A549 (cell line): ENCODE results near the gene PIAS4. TPM values are rescaled to one million over a fixed set of nuclear protein-coding genes. Genes with fewer than 3 reads are reported as not detected.
A peak's percentile ranks its signal among the peaks of the same experiment; 100 is the strongest.

Source experiments
- CBX2 ChIP-seq: fragments of 200-600 bp; sonication (generic); IDR thresholded peaks from 2 replicates; pipeline ENCODE4 v1.6.1; 2016; ENCODE audit warnings: low read depth, mild to moderate bottlenecking, borderline replicate concordance
- CBX8 ChIP-seq: fragments of 200-600 bp; sonication (generic); IDR thresholded peaks from 2 replicates; pipeline ENCODE4 v1.6.1; 2016
- CEBPB ChIP-seq, 2 experiments: fragments of >200 bp in 1 of 2; sonication (Bioruptor Twin) in 1 of 2; formaldehyde crosslinking in 1 of 2; IDR thresholded peaks; 2 replicates each; pipeline ENCODE4 v1.6.1; 2012 to 2016
- CHD2 ChIP-seq: fragments of 150-350 bp; IDR thresholded peaks from 2 replicates; pipeline ENCODE4 v1.6.1; 2014; ENCODE audit warnings: low read length; ENCODE audit not compliant: partially characterized antibody
- E2F6 ChIP-seq: IDR thresholded peaks from 2 replicates; pipeline ENCODE4 v1.6.1; 2012; ENCODE audit warnings: low read depth, borderline replicate concordance
- EHF ChIP-seq: fragments of 250-450 bp; sonication (Bioruptor Pico); IDR thresholded peaks from 2 replicates; pipeline ENCODE4 v1.5.0; 2020; ENCODE audit warnings: mild to moderate bottlenecking
- EHMT2 ChIP-seq: fragments of 200-600 bp; sonication (generic); IDR thresholded peaks from 2 replicates; pipeline ENCODE4 v1.6.1; 2016; ENCODE audit warnings: antibody characterized with exemption, low read depth, mild to moderate bottlenecking, moderate library complexity
- ELK1 ChIP-seq: fragments of 150-350 bp; IDR thresholded peaks from 2 replicates; pipeline ENCODE4 v1.6.1; 2014; ENCODE audit warnings: low read depth, mild to moderate bottlenecking, low read length
- EP300 ChIP-seq, 2 experiments: fragments of >200 bp; sonication (Bioruptor Twin); formaldehyde crosslinking; IDR thresholded peaks; 2 replicates in 1 of 2; 3 replicates in 1 of 2; pipeline ENCODE4 v1.6.1; 2016 to 2017
- FOSB ChIP-seq: fragments of 250-450 bp; sonication (Bioruptor Pico); IDR thresholded peaks from 2 replicates; pipeline ENCODE4 v1.5.0; 2020; ENCODE audit warnings: mild to moderate bottlenecking, moderate library complexity
- FOXS1 ChIP-seq: fragments of 250-450 bp; sonication (Bioruptor Pico); IDR thresholded peaks from 2 replicates; pipeline ENCODE4 v1.5.0; 2020; ENCODE audit warnings: mild to moderate bottlenecking, moderate library complexity
- GATA3 ChIP-seq: IDR thresholded peaks from 2 replicates; pipeline ENCODE4 v1.6.1; 2012; ENCODE audit warnings: borderline replicate concordance
- HDAC2 ChIP-seq: fragments of 200-600 bp; sonication (generic); IDR thresholded peaks from 2 replicates; pipeline ENCODE4 v1.6.1; 2016
- HES2 ChIP-seq: fragments of >200 bp; sonication (Bioruptor Twin); formaldehyde crosslinking; IDR thresholded peaks from 2 replicates; pipeline ENCODE4 v1.6.1; 2016
- HMGXB4 ChIP-seq: fragments of 250-450 bp; sonication (Bioruptor Pico); IDR thresholded peaks from 2 replicates; pipeline ENCODE4 v1.5.0; 2021; ENCODE audit warnings: mild to moderate bottlenecking, moderate library complexity, borderline replicate concordance
- HOXA7 ChIP-seq: fragments of 250-450 bp; sonication (Bioruptor Pico); IDR thresholded peaks from 2 replicates; pipeline ENCODE4 v1.5.0; 2020; ENCODE audit warnings: mild to moderate bottlenecking, moderate library complexity
- HOXB5 ChIP-seq: fragments of 250-450 bp; sonication (Bioruptor Pico); IDR thresholded peaks from 2 replicates; pipeline ENCODE4 v1.5.0; 2020; ENCODE audit warnings: mild to moderate bottlenecking, moderate library complexity
- JUN ChIP-seq, 2 experiments: fragments of >200 bp; sonication (Bioruptor Twin); formaldehyde crosslinking; IDR thresholded peaks; 2 replicates in 1 of 2; 3 replicates in 1 of 2; pipeline ENCODE4 v1.6.1; 2016 to 2017
- KDM1A ChIP-seq: fragments of 200-600 bp; sonication (generic); IDR thresholded peaks from 2 replicates; pipeline ENCODE4 v1.6.1; 2016; ENCODE audit warnings: low read depth, mild to moderate bottlenecking
- MAFK ChIP-seq: fragments of 450-650 bp; IDR thresholded peaks from 2 replicates; pipeline ENCODE4 v1.6.1; 2014; ENCODE audit not compliant: partially characterized antibody
- MAX ChIP-seq: IDR thresholded peaks from 2 replicates; pipeline ENCODE4 v1.6.1; 2012
- NPAS2 ChIP-seq: fragments of 250-450 bp; sonication (Bioruptor Pico); IDR thresholded peaks from 2 replicates; pipeline ENCODE4 v1.8.0; 2022; ENCODE audit warnings: mild to moderate bottlenecking, moderate library complexity, borderline replicate concordance
- PBX3 ChIP-seq: IDR thresholded peaks from 2 replicates; pipeline ENCODE4 v1.6.1; 2012
- PHF8 ChIP-seq: fragments of 200-600 bp; sonication (generic); IDR thresholded peaks from 2 replicates; pipeline ENCODE4 v1.6.1; 2016; ENCODE audit warnings: low read depth, mild to moderate bottlenecking, antibody characterized with exemption, moderate library complexity, borderline replicate concordance
- POLR2A ChIP-seq: IDR thresholded peaks from 2 replicates; pipeline ENCODE4 v1.6.1; 2012; ENCODE audit warnings: mild to moderate bottlenecking, low read length
- POLR2AphosphoS2 ChIP-seq: conservative IDR thresholded peaks from 2 replicates; pipeline ENCODE4 v1.6.1; 2012; ENCODE audit warnings: low read length, improper control_type of control experiment, inconsistent platforms
- RAD21 ChIP-seq, 2 experiments: fragments of >200 bp in 1 of 2; sonication (Bioruptor Twin) in 1 of 2; formaldehyde crosslinking in 1 of 2; IDR thresholded peaks in 1 of 2; conservative IDR thresholded peaks in 1 of 2; 2 replicates in 1 of 2; 3 replicates in 1 of 2; pipeline ENCODE4 v1.6.1; 2012 to 2018; ENCODE audit warnings: inconsistent platforms in 1 of 2
- RCOR1 ChIP-seq: fragments of 150-350 bp; IDR thresholded peaks from 2 replicates; pipeline ENCODE4 v1.6.1; 2014; ENCODE audit warnings: antibody characterized with exemption, low read length, low read depth
- RFX5 ChIP-seq: fragments of 450-650 bp; IDR thresholded peaks from 2 replicates; pipeline ENCODE4 v1.7.1; 2014; ENCODE audit warnings: antibody characterized with exemption, mild to moderate bottlenecking, moderate library complexity
- RNF2 ChIP-seq: fragments of 200-600 bp; sonication (generic); IDR thresholded peaks from 2 replicates; pipeline ENCODE4 v1.6.1; 2016; ENCODE audit warnings: low read depth, mild to moderate bottlenecking, antibody characterized with exemption, moderate library complexity, borderline replicate concordance
- SMC3 ChIP-seq: fragments of >200 bp; sonication (Bioruptor Twin); formaldehyde crosslinking; IDR thresholded peaks from 3 replicates; pipeline ENCODE4 v1.6.1; 2018; ENCODE audit warnings: inconsistent platforms
- SREBF2 ChIP-seq: fragments of 450-650 bp; IDR thresholded peaks from 2 replicates; pipeline ENCODE4 v1.6.1; 2014; ENCODE audit warnings: mild to moderate bottlenecking, moderate library complexity
- TFCP2L1 ChIP-seq: fragments of 250-450 bp; sonication (Bioruptor Pico); IDR thresholded peaks from 2 replicates; pipeline ENCODE4 v1.5.0; 2021; ENCODE audit warnings: mild to moderate bottlenecking
- USF2 ChIP-seq: fragments of 450-650 bp; IDR thresholded peaks from 2 replicates; pipeline ENCODE4 v1.6.1; 2014; ENCODE audit warnings: antibody characterized with exemption
- ZC3H11A ChIP-seq: fragments of 450-650 bp; IDR thresholded peaks from 2 replicates; pipeline ENCODE4 v1.6.1; 2014; ENCODE audit warnings: antibody characterized with exemption, mild to moderate bottlenecking
- ZNF302 ChIP-seq: fragments of 250-450 bp; sonication (Bioruptor Pico); IDR thresholded peaks from 2 replicates; pipeline ENCODE4 v1.9.0; 2021; ENCODE audit warnings: inconsistent platforms, mild to moderate bottlenecking, moderate library complexity
- ZSCAN20 ChIP-seq: fragments of 250-450 bp; sonication (Bioruptor Pico); IDR thresholded peaks from 2 replicates; pipeline ENCODE4 v1.8.0; 2022; ENCODE audit warnings: mild to moderate bottlenecking, moderate library complexity
- polyA plus RNA-seq, 4 experiments: library from polyadenylated mRNA; depleted of rRNA in 3 of 4; stranded (reverse); fragments of >200 nt; fragmentation: RNase III in 1 of 4; extraction: RNeasy Plus Mini Kit Qiagen cat#74134 plus additional on column Dnase treatment in 1 of 4; gene quantifications; 2 replicates in 3 of 4; 3 replicates in 1 of 4; pipeline ENCODE4 v1.2.3, GENCODE V29; 2011 to 2017

The PIAS4 gene
- polyA plus RNA-seq, 2 of the 4 experiments (the other 2 are of a cell fraction), result 5.2 to 12.8 TPM

- TF ChIP-seq POLR2AphosphoS2 (no peak), GATA3 (no peak), TFCP2L1 (CRISPR knock-in tag) (no peak), EHMT2 (no peak), RNF2 (no peak), HDAC2 (no peak), HOXA7 (CRISPR knock-in tag) (no peak), RAD21 (conservative IDR thresholded peaks at IDR 0.05 in 1 of 2, IDR thresholded peaks at IDR 0.05 in 1 of 2) (no peak), HOXB5 (CRISPR knock-in tag) (peak; percentile 57; the same call in 1 of the 2 replicates), PBX3 (peak; percentile 59), POLR2A (peak; percentile 98), JUN (IDR thresholded peaks at IDR 0.05) (peak; percentile 97 to 99), EHF (no peak), CHD2 (no peak), RCOR1 (no peak), CEBPB (IDR thresholded peaks at IDR 0.05) (no peak), FOSB (CRISPR knock-in tag) (no peak), KDM1A (no peak), RFX5 (no peak), ELK1 (no peak), MAFK (peak; percentile 93), SREBF2 (no peak), HMGXB4 (CRISPR knock-in tag) (no peak), CBX8 (no peak), ZC3H11A (no peak), FOXS1 (CRISPR knock-in tag) (no peak; the same call in 1 of the 2 replicates), E2F6 (0 out of 2 replicates have a peak, but pooled peaks have one; percentile 51), EP300 (IDR thresholded peaks at IDR 0.05) (no peak), HES2 (no peak), MAX (peak; percentile 87), ZNF302 (CRISPR knock-in tag) (no peak), PHF8 (peak; percentile 97), USF2 (peak; percentile 88), CBX2 (no peak), SMC3 (no peak), ZSCAN20 (CRISPR knock-in tag) (no peak), NPAS2 (CRISPR knock-in tag) (no peak)
These were observed 22.5 kb upstream of the PIAS4 start, which contains the start of gene EEF2 (continued) for GRCh38 chr19:3984908-3985642.
